ENCODE results near the gene DUSP21.
"Not testable (repeated sequence)": the region's sequence is repeated elsewhere in the genome, so short reads cannot be mapped to it uniquely, and the experiment has no call there.

DNA sequence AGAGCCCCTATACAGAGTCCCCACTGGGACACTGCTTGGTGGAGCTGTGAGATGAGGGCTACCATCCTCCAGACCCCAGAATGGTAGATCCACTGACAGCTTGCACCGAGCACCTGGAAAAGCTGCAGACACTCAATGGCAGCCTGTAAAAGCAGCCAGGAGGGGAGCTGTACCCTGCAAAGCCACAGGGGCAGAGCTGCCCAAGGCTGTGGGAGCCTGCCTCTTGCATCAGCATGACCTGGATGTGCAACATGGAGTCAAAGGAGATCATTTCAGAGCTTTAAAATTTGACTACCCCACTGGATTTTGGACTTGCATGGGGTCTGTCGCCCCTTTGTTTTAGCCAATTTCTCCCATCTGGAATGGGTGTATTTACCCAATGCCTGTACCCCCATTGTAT is 20.6 kb upstream of the DUSP21 start:
- TF ChIP-seq, protein P1, sequence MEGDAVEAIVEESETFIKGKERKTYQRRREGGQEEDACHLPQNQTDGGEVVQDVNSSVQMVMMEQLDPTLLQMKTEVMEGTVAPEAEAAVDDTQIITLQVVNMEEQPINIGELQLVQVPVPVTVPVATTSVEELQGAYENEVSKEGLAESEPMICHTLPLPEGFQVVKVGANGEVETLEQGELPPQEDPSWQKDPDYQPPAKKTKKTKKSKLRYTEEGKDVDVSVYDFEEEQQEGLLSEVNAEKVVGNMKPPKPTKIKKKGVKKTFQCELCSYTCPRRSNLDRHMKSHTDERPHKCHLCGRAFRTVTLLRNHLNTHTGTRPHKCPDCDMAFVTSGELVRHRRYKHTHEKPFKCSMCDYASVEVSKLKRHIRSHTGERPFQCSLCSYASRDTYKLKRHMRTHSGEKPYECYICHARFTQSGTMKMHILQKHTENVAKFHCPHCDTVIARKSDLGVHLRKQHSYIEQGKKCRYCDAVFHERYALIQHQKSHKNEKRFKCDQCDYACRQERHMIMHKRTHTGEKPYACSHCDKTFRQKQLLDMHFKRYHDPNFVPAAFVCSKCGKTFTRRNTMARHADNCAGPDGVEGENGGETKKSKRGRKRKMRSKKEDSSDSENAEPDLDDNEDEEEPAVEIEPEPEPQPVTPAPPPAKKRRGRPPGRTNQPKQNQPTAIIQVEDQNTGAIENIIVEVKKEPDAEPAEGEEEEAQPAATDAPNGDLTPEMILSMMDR (IDR thresholded peaks at IDR 0.05): not testable (repeated sequence)
- TF ChIP-seq JUND (IDR thresholded peaks at IDR 0.05): not testable (repeated sequence)

All from SK-N-SH (cell line).